Activated naive CD8-positive, alpha-beta T cell treated with anti-CD3 and anti-CD28 coated beads, Interleukin-2, amount 10 ng/mL, durations not matched to agents 7 days and 5 days (primary cell): ENCODE measurements around the gene TMEM185B. TPM values are rescaled to one million over a fixed set of nuclear protein-coding genes. Genes with fewer than 3 reads are reported as not detected.

Source experiments
- ATAC-seq: fragments of 150-1000 bp; cut with Tn5 transposase; one replicate; pipeline ENCODE4 v1.10.0; 2021; ENCODE audit warnings: low read depth, moderate library complexity
- POLR2A ChIA-PET: fragments of 350-600 bp; sonication (Branson Sonifier 250); formaldehyde crosslinking; loops from one replicate; lab custom pipeline; 2021; ENCODE audit warnings: antibody characterized with exemption; lab: Charles Lee
- DNase-seq: peaks from one replicate; pipeline ENCODE4 v3.0.0; 2021
- H3K27ac Mint-ChIP-seq: one replicate; pipeline ENCODE4 v1.8.0; 2022; ENCODE audit warnings: mild to moderate bottlenecking, mixed read lengths
- H3K27me3 Mint-ChIP-seq: one replicate; pipeline ENCODE4 v1.8.0; 2022; ENCODE audit warnings: mild to moderate bottlenecking, moderate library complexity, mixed read lengths
- H3K36me3 Mint-ChIP-seq: one replicate; pipeline ENCODE4 v1.8.0; 2021; ENCODE audit warnings: mild to moderate bottlenecking, mixed read lengths
- H3K4me1 Mint-ChIP-seq: one replicate; pipeline ENCODE4 v1.8.0; 2021; ENCODE audit warnings: mixed read lengths
- H3K4me3 Mint-ChIP-seq: one replicate; pipeline ENCODE4 v1.8.0; 2022; ENCODE audit warnings: mild to moderate bottlenecking, moderate library complexity, mixed read lengths
- H3K9me3 Mint-ChIP-seq: one replicate; pipeline ENCODE4 v1.8.0; 2021; ENCODE audit warnings: mixed read lengths
- total RNA-seq, 2 experiments: library from RNA; stranded (reverse); gene quantifications; one replicate each; pipeline ENCODE4 v1.2.3, GENCODE V29; 2021

TMEM185B gene
- total RNA-seq, 2 experiments from 2014 or later, result 23.4 to 26.2 TPM

- peaks cover 8% of the 10 kb centered on the region for H3K9me3 Mint-ChIP-seq
- H3K27me3 Mint-ChIP-seq, result peaks cover 26% of the 10 kb centered on the region
- H3K27ac Mint-ChIP-seq, result no peak overlapping the region
- POLR2A ChIA-PET, result interaction anchor here (1.0 kb wide), 1 partner anchor 13 kb away, joined by 5 read pairs; no protein-coding TSS in a partner anchor
- no peak overlapping the region for H3K4me3 Mint-ChIP-seq
- ATAC-seq (no peak), DNase-seq (no peak)
- H3K36me3 Mint-ChIP-seq, result peaks cover 4% of the 10 kb centered on the region
- H3K4me1 Mint-ChIP-seq, result peaks cover 17% of the 10 kb centered on the region
Measured at GRCh38 chr2:120245520-120246332, 22.5 kb upstream of the TMEM185B start.

DNA sequence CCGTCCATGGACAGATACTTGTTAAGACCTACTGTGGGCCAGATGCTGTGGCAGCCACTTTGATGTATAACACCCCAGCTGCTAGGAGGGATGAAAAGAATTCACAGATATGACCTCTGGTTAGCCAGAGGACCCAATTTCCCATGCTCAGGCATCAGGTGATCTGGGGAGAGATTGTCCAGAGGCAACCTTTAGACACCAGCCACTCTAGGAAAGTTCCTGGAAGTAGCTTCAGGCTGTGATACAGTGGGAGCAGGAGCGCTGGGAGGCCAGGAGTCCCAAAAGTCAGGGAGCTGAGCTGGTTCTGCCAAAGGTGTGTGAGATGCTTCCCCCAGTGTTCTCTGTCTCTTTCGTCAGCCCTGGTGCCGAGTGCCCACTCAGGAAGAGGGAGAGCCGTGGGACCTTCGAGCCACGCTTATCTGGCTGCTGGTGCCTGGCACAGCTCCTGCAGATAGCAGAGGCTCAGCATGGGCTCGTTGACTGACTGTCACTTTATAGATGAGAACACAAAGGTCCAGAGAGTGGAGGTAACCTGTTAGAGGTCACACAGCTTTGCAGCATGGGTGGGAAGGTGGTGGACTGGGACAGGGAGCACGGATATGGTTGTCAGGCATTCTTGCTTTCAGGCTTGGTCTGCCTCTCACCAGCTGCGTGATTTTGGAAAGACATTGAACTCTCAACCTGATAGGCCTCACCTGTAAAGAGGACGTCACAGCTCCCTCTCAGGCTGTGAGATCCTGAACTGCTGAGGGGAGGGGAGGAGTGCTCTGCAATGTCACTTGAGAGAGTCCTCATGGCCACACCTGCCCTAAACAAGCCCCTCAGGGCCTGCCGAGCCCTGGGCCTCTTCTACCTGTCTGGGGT, 21.7 kb upstream of the TMEM185B start:
- Mint-ChIP-seq H3K27ac (no peak overlapping the region), H3K36me3 (peaks cover 4% of the 10 kb centered on the region), H3K4me1 (peaks cover 18% of the 10 kb centered on the region), H3K27me3 (peaks cover 22% of the 10 kb centered on the region), H3K4me3 (no peak overlapping the region), H3K9me3 (peaks cover 8% of the 10 kb centered on the region)
- ATAC-seq (no peak), DNase-seq (no peak)
- POLR2A ChIA-PET, result interaction anchor here (1.0 to 1.3 kb wide), 2 partner anchors 8 to 13 kb away, joined by 4 to 5 read pairs; partner anchors contain the start of gene RALB

DNA sequence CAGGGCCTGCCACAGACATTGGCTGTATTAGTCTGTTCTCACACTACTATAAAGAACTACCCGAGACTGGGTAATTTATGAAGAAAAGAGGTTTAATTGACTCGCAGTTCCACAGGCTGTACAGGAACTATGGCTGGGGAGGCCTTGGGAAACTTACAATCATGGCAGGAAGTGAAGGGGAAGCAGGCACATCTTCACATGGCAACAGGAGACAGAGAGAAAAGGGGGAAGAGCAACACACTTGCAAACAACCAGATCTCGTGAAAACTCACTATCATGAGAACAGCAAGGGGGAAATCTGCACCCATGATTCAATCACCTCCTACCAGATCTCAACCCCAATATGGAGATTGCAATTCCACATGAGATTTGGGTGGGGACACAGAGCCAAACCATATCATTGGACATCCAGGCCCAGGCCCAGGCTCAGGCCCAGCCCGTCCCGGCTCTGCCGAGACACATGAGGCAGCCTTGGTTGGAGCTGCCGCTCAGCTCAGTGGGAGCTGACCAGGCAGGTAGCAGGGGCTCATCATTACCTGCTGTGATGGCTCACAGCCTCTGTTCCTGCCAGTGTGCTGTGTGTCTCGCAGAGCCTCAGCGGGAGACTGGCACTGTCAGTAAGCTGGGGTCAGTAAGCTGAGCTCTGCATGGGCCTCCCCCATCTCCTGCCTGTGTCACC, 20.8 kb upstream of the TMEM185B start:
- Mint-ChIP-seq H3K4me1 (peaks cover 20% of the 10 kb centered on the region), H3K27ac (peak overlapping the region; percentile 19), H3K36me3 (peaks cover 4% of the 10 kb centered on the region), H3K9me3 (peaks cover 8% of the 10 kb centered on the region), H3K27me3 (peaks cover 16% of the 10 kb centered on the region), H3K4me3 (no peak overlapping the region)
- POLR2A ChIA-PET, result interaction anchor here (0.9 to 1.3 kb wide), 2 partner anchors 8 to 11 kb away, joined by 3 to 4 read pairs; partner anchors contain the start of gene RALB
- DNase-seq (no peak), ATAC-seq (no peak)

GRCh38 chr2:120243211-120243610, 20.0 kb upstream of the TMEM185B start:
- peaks cover 8% of the 10 kb centered on the region for H3K9me3 Mint-ChIP-seq
- H3K4me1 Mint-ChIP-seq, result peaks cover 22% of the 10 kb centered on the region
- POLR2A ChIA-PET, result interaction anchor here (0.9 to 1.3 kb wide), 2 partner anchors 9 to 10 kb away, joined by 3 to 4 read pairs; partner anchors contain the start of gene RALB
- peaks cover 4% of the 10 kb centered on the region for H3K36me3 Mint-ChIP-seq
- DNase-seq, result no peak
- no peak for ATAC-seq
- H3K4me3 Mint-ChIP-seq, result no peak overlapping the region
- no peak overlapping the region for H3K27ac Mint-ChIP-seq
- peaks cover 10% of the 10 kb centered on the region for H3K27me3 Mint-ChIP-seq

DNA sequence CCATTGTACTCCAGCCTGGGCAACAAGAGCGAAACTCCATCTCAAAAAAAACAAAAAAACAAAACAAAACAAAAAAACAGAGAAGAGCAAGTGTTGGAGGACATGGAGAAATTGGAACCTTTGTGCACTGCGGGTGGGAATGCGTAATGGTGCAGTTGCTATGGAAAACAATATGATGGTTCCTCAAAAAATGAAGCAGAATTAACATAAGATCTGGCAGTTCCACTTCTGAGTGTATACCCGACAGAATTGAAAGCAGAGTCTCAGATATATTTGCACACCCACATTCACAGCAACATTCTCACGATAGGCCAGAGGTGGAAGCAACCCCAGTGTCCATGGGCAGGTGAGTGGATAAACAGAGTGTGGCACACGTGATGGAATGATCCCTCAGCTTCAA, 18.5 kb upstream of the TMEM185B start:
- no peak overlapping the region for H3K4me3 Mint-ChIP-seq
- peaks cover 2% of the 10 kb centered on the region for H3K27me3 Mint-ChIP-seq
- peaks cover 15% of the 10 kb centered on the region for H3K4me1 Mint-ChIP-seq
- no peak for DNase-seq
- H3K9me3 Mint-ChIP-seq, result peaks cover 8% of the 10 kb centered on the region
- H3K27ac Mint-ChIP-seq, result no peak overlapping the region
- no peak for ATAC-seq
- POLR2A ChIA-PET, result no interaction called here
- peaks cover 4% of the 10 kb centered on the region for H3K36me3 Mint-ChIP-seq

DNA sequence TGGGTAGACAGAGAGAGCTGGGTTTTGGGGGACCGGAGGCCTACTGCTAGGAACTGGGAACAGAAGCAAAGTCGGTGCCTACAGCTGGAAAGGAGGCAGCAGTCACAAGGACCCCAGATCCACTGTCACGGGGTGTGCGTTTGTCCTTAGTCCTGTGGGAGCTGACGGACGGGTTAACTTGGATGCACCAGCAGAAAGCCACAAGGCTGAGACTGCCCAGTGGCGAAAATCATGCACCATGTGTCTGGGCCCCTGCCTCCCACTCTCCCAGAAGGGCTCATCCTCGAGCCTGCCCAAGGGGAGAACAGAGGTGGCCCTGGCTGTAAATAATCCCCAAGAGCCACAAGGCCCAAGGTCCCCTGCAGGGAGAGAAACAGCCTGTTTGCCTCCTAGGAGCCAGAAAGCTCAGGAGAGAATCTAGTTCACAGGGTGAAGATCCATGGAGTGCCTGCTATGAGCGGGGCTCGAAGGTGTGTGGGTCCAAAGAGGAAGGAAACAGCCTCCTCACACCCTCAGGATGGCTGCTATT, 17.8 kb upstream of the TMEM185B start:
- POLR2A ChIA-PET, result interaction anchor here (0.7 to 1.8 kb wide), 3 partner anchors 8 to 74 kb away, joined by 3 to 9 read pairs (median 3); partner anchors contain the start of gene RALB
- H3K27ac Mint-ChIP-seq, result no peak overlapping the region
- peaks cover 8% of the 10 kb centered on the region for H3K9me3 Mint-ChIP-seq
- DNase-seq (no peak), ATAC-seq (no peak)
- H3K4me1 Mint-ChIP-seq, result peaks cover 15% of the 10 kb centered on the region
- H3K36me3 Mint-ChIP-seq, result peaks cover 4% of the 10 kb centered on the region
- H3K4me3 Mint-ChIP-seq, result no peak overlapping the region
- H3K27me3 Mint-ChIP-seq, result no peaks in the 10 kb centered on the region

DNA sequence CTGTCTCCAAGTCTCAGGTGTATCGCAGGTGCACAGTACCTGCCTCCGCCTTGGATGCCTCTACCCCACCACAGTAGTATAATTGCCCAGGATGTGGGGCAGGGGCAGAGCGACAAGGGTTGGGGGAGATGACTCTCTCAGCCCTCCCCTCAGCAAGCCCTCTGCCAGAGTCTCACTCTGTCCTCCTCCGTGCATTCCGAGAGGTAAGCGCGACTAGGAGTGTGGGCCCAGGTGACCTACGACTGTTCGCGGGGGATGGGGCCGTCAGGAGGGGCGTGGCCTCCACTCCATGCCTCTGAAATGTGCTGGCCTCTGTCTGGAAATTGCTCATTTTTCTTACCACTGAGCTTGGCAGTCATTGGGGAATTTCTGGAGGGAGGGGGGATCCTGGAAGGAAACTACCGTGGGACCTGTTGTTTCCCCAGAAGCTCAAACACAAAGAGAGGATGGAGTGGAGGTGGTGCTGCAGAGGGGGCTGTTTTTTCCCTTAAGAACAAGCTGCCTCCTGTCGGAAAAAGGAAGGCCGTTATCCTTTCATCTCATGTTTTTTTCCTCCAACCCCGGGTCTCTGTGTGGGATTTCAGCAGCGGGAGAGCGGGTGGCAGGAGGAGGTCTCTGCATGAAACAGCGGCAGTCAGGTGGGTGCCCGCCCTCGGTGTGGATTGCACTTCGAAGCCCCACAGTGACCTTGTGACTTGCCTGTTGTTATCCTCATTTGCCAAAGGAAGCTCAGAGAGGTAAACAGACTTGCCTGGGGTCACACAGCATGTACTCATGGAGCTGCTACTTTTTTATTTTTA, 16.5 kb upstream of the TMEM185B start:
- Mint-ChIP-seq H3K27ac (no peak overlapping the region), H3K27me3 (no peaks in the 10 kb centered on the region), H3K9me3 (peaks cover 9% of the 10 kb centered on the region), H3K4me1 (peaks cover 17% of the 10 kb centered on the region), H3K4me3 (no peak overlapping the region), H3K36me3 (peaks cover 5% of the 10 kb centered on the region)
- no peak for ATAC-seq
- DNase-seq, result peak; percentile 15
- POLR2A ChIA-PET, result interaction anchor here (0.7 to 1.8 kb wide), 3 partner anchors 7 to 75 kb away, joined by 3 to 9 read pairs (median 3); partner anchors contain the start of gene RALB

DNA sequence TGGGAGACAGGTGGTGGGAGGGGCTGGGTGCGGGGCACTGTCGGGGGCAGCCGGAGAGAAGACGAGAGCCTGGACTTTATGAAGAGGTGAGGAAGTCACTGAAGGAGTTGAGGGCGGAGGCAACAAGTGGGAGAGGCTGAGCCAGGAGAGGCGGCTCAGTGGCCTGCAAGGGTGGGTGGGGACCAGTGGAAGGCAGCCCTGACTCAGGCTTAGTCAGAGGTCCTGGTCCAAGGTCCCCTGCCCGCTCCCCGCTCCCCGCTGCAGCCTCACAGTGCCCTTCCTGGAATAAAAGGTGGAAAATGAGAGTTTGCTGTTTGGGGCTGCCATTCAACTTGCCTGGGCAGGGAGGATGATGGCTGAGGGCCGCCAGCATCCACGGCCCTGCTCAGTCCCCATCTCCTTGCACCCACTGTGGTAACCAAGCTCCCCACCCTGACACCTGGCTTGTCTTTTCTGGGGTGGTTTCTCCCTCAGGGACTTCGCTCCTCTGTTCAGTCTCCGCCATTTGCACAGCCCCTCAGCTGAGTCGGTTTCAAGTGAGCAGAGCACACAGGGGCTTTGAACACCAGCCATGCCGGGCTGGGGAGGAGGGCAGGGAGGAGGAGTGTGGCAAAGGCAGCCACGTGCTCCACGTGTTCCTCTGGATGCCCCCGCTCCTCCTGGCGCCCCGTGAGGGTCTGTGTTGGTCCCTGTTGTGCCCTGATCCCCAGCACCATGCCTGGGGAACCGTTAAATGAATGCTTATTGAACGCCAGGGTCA, 15.7 kb upstream of the TMEM185B start:
- Mint-ChIP-seq H3K9me3 (peaks cover 7% of the 10 kb centered on the region), H3K27ac (peak overlapping the region; percentile 13), H3K27me3 (no peaks in the 10 kb centered on the region), H3K4me3 (no peak overlapping the region), H3K4me1 (peaks cover 18% of the 10 kb centered on the region), H3K36me3 (peaks cover 5% of the 10 kb centered on the region)
- POLR2A ChIA-PET, result interaction anchor here (1.0 kb wide), 1 partner anchor 14 kb away, joined by 4 read pairs; the partner anchor contains the start of gene RALB
- no peak for DNase-seq
- ATAC-seq, result no peak

GRCh38 chr2:120237491-120237902, 14.3 kb upstream of the TMEM185B start:
- POLR2A ChIA-PET, result interaction anchor here (1.0 kb wide), 1 partner anchor 15 kb away, joined by 4 read pairs; the partner anchor contains the start of gene RALB
- no peak overlapping the region for H3K27ac Mint-ChIP-seq

DNA sequence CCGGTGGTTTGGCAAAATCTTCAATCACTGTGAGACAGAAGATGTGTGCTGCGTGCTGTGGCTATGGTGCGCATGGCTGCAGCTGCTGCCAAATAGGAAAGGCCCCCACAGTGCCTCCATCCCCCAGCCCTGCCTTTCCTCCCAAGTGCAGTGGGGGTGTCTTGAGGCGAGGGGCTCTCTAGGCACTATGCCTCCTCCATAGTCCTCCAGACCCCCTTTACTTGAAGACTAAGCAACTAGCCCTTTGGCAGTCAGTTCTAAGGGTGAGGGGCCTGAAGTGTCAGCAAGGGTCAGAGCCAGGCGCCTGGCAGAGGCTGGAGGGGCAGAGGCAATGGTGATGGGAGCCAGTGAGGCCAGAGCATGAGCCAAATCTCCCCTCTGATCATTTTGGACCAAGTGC, 13.6 kb upstream of the TMEM185B start:
- DNase-seq (no peak), ATAC-seq (no peak)
- Mint-ChIP-seq H3K4me3 (no peak overlapping the region), H3K27ac (no peak overlapping the region), H3K36me3 (peaks cover 3% of the 10 kb centered on the region), H3K9me3 (peaks cover 2% of the 10 kb centered on the region), H3K27me3 (no peaks in the 10 kb centered on the region), H3K4me1 (peaks cover 23% of the 10 kb centered on the region)
- POLR2A ChIA-PET, result interaction anchor here (1.1 kb wide), 1 partner anchor 14 kb away, joined by 3 read pairs; the partner anchor contains the start of gene TMEM185B

More at GRCh38 chr2:120237491-120237902, 14.3 kb upstream of the TMEM185B start:
- Mint-ChIP-seq H3K36me3 (peaks cover 2% of the 10 kb centered on the region), H3K4me3 (no peak overlapping the region), H3K27me3 (no peaks in the 10 kb centered on the region), H3K4me1 (peaks cover 26% of the 10 kb centered on the region), H3K9me3 (peaks cover 4% of the 10 kb centered on the region)
- ATAC-seq (no peak), DNase-seq (no peak)

DNA sequence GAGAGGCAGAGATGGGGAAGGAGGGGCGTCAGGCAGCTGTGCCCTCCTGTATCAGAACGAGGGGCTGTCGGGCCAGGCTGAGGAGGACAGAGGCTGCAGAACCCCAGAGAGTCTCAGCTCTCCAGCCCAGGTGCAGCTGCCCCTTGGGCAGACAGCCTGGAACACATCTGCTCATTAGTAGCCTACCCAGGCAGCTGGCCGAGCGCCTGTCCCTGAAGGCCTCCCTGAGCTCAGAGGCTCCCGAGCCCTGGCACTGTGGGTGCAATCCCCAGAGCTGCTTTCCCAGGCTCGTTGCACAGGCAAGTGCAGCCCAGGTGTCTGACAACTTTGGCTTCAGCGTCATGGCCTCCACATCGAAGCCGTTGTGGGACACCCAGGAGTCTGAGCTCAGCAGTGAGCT, 13.1 kb upstream of the TMEM185B start:
- H3K27ac Mint-ChIP-seq, result no peak overlapping the region
- no peak overlapping the region for H3K4me3 Mint-ChIP-seq

More for the DNA sequence above, 13.1 kb upstream of the TMEM185B start:
- peaks cover 2% of the 10 kb centered on the region for H3K9me3 Mint-ChIP-seq
- no peaks in the 10 kb centered on the region for H3K27me3 Mint-ChIP-seq
- ATAC-seq (no peak), DNase-seq (peak; percentile 29)
- peaks cover 3% of the 10 kb centered on the region for H3K36me3 Mint-ChIP-seq
- H3K4me1 Mint-ChIP-seq, result peaks cover 22% of the 10 kb centered on the region
- POLR2A ChIA-PET, result interaction anchor here (1.1 kb wide), 1 partner anchor 13 kb away, joined by 3 read pairs; the partner anchor contains the start of gene TMEM185B
